Tibial nerve (tissue), 4 donors: ENCODE data around the gene SPHK1. TPM values are rescaled to one million over a fixed set of nuclear protein-coding genes. Genes with fewer than 3 reads are reported as not detected.
"Not testable (repeated sequence)": the region's sequence is repeated elsewhere in the genome, so short reads cannot be mapped to it uniquely, and the experiment has no call there.

Experiments
- DNase-seq, 2 donors: peaks; one replicate each; pipeline ENCODE4 v3.0.0-alpha.2; 2019; ENCODE audit warnings: low spot score in 2 of 2
- H3K27ac ChIP-seq, 4 donors: fragments of 200-600 bp; sonication (generic) in 3 of 4; one replicate each; pipeline ENCODE4 v1.5.1; 2017 to 2019; ENCODE audit warnings: mild to moderate bottlenecking in 1 of 4
- H3K27me3 ChIP-seq, 2 donors: fragments of 200-600 bp; sonication (generic) in 1 of 2; one replicate each; pipeline versions ENCODE4 v1.5.1 to v1.6.0; 2017 to 2019
- H3K36me3 ChIP-seq, 3 donors: fragments of 200-600 bp; sonication (generic); one replicate each; pipeline ENCODE4 v1.5.1; 2018 to 2019
- H3K4me1 ChIP-seq, 4 donors: fragments of 200-600 bp; sonication (generic) in 3 of 4; one replicate each; pipeline ENCODE4 v1.5.1; 2017 to 2019
- H3K4me3 ChIP-seq, 4 donors: fragments of 200-600 bp; sonication (generic) in 3 of 4; one replicate each; pipeline ENCODE4 v1.5.1; 2017 to 2019; ENCODE audit warnings: mild to moderate bottlenecking in 1 of 4, moderate library complexity in 1 of 4
- H3K9me3 ChIP-seq, 4 donors: fragments of 200-600 bp; sonication (generic) in 3 of 4; one replicate each; pipeline ENCODE4 v1.5.1; 2017 to 2019
- EP300 ChIP-seq, 2 donors: sonication (generic); formaldehyde crosslinking; IDR thresholded peaks; one replicate each; pipeline ENCODE4 v1.6.1; 2017; ENCODE audit warnings: antibody characterized with exemption in 2 of 2, mild to moderate bottlenecking in 1 of 2
- POLR2A ChIP-seq, 2 donors: fragments of 450-650 bp; IDR thresholded peaks; one replicate each; pipeline ENCODE4 v1.6.1; 2017; ENCODE audit warnings: antibody characterized with exemption in 2 of 2, mild to moderate bottlenecking in 2 of 2, moderate library complexity in 2 of 2
- WGBS, 2 donors: methylation state at CpG; one replicate each; pipeline ENCODE4 v1.1.5; 2018; 5-methylcytosine and 5-hydroxymethylcytosine counted together
- total RNA-seq, 4 donors: library from RNA; depleted of rRNA; stranded (reverse); fragments of >200 nt; gene quantifications; one replicate each; pipeline ENCODE4 v1.1.0, GENCODE V29; 2016
- TF ChIP-seq, protein P1 (sequence below), 5 experiments: fragments of 200-600 bp in 3 of 5; fragments of 450-650 bp in 2 of 5; sonication (generic) in 3 of 5; IDR thresholded peaks; one replicate each; pipeline ENCODE4 v1.5.1; 2016 to 2019; ENCODE audit warnings: antibody characterized with exemption in 5 of 5, mild to moderate bottlenecking in 3 of 5, moderate library complexity in 2 of 5

Gene SPHK1
- total RNA-seq, 4 donors from 2014 or later, result 16.7 to 50.1 (median 27.8) TPM

DNA sequence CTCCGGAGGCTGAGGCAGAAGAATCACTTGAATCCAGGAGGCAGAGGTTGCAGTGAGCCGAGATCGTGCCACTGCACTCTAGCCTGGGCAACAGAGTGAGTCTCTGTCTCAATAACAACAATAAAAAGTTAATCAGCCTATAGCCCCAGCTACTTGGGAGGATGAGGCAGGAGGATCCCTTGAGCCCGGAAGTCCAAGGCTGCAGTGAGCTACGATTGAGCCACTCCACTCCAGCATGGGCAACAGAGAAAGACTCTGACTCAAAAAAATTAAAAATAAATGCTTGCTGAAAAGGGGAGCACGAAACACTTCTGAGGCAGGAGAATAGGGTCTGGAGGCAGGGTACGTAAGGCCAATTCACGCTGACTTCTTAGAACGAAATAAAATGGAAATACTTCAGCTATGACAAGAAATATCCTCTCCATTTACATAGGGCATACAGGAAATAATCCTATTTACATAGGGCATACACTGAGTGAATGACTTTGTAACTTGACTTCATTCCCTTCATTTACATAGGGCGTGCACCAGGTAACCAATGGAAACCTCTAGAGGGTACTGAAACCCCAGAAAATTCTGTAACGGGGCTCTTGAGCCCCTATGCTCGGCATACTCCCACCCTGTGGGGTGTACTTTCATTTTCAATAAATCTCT is 27.5 kb upstream of the SPHK1 start:
- no peak for DNase-seq
- H3K9me3 ChIP-seq, result no peaks in the 10 kb centered on the region
- WGBS, 2 donors, result 55 to 59% methylated on average over 12 of the region's 12 CpGs
- H3K27me3 ChIP-seq, result no peaks in the 10 kb centered on the region
- no peak for TF ChIP-seq POLR2A (IDR thresholded peaks at IDR 0.05)
- H3K36me3 ChIP-seq, result no peaks in the 10 kb centered on the region
- peaks cover 0 to 43% (median 14%) of the 10 kb centered on the region in 4 donors for H3K4me1 ChIP-seq
- H3K27ac ChIP-seq, result peak overlapping the region in 3 of 4 donors; percentile 42 to 56 (median 46)
- H3K4me3 ChIP-seq, result peak overlapping the region in 1 of 4 donors; percentile 4

DNA sequence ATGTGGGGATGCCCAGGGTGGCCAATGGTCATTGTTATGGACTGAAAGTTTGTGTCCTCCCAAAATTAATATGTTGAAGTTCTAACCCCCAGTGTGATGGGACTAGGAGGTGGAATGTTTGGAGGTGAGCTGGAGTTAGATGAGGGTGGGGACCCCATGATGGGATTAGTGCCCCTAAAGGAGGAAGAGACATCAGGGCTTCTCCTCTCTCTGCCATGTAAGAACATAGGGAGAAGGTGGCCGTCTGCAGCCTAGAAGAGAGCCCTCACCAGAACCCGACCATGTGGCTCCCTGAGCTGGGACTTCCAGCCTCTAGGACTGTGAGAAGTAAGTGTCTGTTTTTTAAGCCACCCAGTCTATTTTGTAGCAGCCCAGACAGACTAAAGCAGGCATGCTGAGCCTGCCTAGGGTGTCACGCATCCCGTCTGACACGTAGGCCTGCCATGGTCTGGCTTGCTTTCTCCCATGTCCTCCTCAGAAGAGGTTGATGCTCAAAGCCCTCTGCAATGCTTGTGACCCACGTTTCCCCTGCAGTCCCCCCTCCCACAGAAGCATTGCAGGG is 26.7 kb upstream of the SPHK1 start:
- no peaks in the 10 kb centered on the region for H3K9me3 ChIP-seq
- H3K4me3 ChIP-seq, result no peak overlapping the region
- H3K4me1 ChIP-seq, result peaks cover 0 to 43% (median 18%) of the 10 kb centered on the region in 4 donors
- no peaks in the 10 kb centered on the region for H3K27me3 ChIP-seq
- TF ChIP-seq POLR2A (IDR thresholded peaks at IDR 0.05) (no peak), EP300 (IDR thresholded peaks at IDR 0.05) (no peak)
- TF ChIP-seq, protein P1, sequence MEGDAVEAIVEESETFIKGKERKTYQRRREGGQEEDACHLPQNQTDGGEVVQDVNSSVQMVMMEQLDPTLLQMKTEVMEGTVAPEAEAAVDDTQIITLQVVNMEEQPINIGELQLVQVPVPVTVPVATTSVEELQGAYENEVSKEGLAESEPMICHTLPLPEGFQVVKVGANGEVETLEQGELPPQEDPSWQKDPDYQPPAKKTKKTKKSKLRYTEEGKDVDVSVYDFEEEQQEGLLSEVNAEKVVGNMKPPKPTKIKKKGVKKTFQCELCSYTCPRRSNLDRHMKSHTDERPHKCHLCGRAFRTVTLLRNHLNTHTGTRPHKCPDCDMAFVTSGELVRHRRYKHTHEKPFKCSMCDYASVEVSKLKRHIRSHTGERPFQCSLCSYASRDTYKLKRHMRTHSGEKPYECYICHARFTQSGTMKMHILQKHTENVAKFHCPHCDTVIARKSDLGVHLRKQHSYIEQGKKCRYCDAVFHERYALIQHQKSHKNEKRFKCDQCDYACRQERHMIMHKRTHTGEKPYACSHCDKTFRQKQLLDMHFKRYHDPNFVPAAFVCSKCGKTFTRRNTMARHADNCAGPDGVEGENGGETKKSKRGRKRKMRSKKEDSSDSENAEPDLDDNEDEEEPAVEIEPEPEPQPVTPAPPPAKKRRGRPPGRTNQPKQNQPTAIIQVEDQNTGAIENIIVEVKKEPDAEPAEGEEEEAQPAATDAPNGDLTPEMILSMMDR (IDR thresholded peaks at IDR 0.05), result no peak
- DNase-seq, result no peak
- peak overlapping the region in 3 of 4 donors; percentile 42 to 56 (median 46) for H3K27ac ChIP-seq
- 83 to 88% methylated on average over 6 of the region's 6 CpGs for WGBS, 2 donors
- no peaks in the 10 kb centered on the region for H3K36me3 ChIP-seq

DNA sequence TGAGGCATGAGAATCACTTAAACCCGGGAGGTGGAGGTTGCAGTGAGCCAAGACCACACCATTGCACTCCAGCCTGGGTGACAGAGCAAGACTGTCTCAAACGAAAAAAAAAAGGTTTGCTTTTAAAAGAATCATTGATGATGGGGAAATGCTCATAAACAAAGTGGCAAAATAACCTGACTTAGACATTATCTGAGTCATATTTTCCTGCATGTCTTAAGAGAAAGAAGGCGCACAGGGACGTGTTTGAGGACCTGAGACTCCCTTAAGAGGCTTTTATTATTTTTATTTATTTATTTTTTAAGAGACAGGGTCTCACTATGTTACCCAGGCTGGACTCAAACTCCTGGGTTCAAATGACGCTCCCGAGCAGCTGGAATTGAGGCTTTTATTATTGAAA is 25.0 kb upstream of the SPHK1 start:
- WGBS, 2 donors, result 78 to 81% methylated on average over 6 of the region's 6 CpGs
- Histone ChIP-seq H3K9me3 (no peaks in the 10 kb centered on the region), H3K4me3 (no peak overlapping the region), H3K27ac (peak overlapping the region in 2 of 4 donors; percentile 78 to 84), H3K27me3 (no peaks in the 10 kb centered on the region), H3K36me3 (no peaks in the 10 kb centered on the region), H3K4me1 (peaks cover 0 to 46% (median 21%) of the 10 kb centered on the region in 4 donors)
- DNase-seq, result no peak
- TF ChIP-seq, protein P1 (IDR thresholded peaks at IDR 0.05), result no peak
- TF ChIP-seq POLR2A (IDR thresholded peaks at IDR 0.05), result no peak
- no peak for TF ChIP-seq EP300 (IDR thresholded peaks at IDR 0.05)

DNA sequence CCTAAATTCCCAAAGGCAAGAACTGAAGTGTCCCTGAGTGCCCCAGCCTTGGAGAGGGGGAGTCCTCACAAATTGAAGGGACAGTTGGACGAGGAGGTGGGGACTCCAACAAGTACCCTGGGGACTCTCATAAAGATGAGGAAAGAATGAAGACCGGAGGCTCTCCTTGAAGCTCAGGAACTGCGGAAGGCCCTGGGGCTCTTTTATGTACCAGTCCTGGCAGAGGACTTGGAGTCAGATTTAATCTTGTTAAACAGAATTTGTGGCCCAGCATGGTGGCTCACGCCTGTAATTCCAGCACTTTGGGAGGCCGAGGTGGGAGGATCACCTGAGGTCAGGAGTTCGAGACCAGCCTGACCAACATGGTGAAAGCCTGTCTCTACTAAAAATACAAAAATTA is 24.6 kb upstream of the SPHK1 start:
- H3K27ac ChIP-seq, result peak overlapping the region in 3 of 4 donors; percentile 15 to 84 (median 78)
- H3K4me3 ChIP-seq, H3K9me3 ChIP-seq, DNase-seq, H3K27me3 ChIP-seq, H3K36me3 ChIP-seq: not testable (repeated sequence)
- peaks cover 0 to 42% (median 19%) of the 10 kb centered on the region in 4 donors for H3K4me1 ChIP-seq
- 87 to 88% methylated on average over 6 of the region's 6 CpGs for WGBS, 2 donors

DNA sequence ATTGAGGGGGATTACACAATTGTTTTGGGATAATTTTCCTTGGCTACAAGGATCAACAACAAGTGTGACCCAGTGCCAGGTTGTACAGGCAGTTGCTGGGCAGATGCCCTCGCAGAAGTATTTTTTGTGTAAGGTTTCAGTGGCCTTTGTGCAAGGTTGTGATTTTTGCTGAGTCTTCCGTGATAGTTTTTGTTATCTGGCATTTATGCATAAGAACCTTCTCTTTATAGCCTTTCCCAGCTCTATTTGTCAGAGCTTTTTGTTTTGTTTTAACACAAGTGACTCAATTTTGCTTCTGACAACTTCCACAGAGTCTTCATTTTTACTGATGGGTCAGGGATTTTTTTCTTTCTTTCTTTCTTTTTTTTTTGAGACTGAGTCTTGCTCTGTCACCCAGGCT is 23.9 kb upstream of the SPHK1 start:
- DNase-seq, result no peak
- WGBS, 2 donors, result 47 to 55% methylated on average over 2 of the region's 2 CpGs
- TF ChIP-seq EP300 (IDR thresholded peaks at IDR 0.05), result no peak
- TF ChIP-seq, protein P1 (IDR thresholded peaks at IDR 0.05), result no peak
- TF ChIP-seq POLR2A (IDR thresholded peaks at IDR 0.05), result no peak
- H3K27me3 ChIP-seq, result no peaks in the 10 kb centered on the region
- H3K4me1 ChIP-seq, result peaks cover 0 to 41% (median 19%) of the 10 kb centered on the region in 4 donors
- H3K4me3 ChIP-seq, result no peak overlapping the region
- no peaks in the 10 kb centered on the region for H3K36me3 ChIP-seq
- H3K9me3 ChIP-seq, result no peaks in the 10 kb centered on the region
- peak overlapping the region in 3 of 4 donors; percentile 15 to 84 (median 78) for H3K27ac ChIP-seq

DNA sequence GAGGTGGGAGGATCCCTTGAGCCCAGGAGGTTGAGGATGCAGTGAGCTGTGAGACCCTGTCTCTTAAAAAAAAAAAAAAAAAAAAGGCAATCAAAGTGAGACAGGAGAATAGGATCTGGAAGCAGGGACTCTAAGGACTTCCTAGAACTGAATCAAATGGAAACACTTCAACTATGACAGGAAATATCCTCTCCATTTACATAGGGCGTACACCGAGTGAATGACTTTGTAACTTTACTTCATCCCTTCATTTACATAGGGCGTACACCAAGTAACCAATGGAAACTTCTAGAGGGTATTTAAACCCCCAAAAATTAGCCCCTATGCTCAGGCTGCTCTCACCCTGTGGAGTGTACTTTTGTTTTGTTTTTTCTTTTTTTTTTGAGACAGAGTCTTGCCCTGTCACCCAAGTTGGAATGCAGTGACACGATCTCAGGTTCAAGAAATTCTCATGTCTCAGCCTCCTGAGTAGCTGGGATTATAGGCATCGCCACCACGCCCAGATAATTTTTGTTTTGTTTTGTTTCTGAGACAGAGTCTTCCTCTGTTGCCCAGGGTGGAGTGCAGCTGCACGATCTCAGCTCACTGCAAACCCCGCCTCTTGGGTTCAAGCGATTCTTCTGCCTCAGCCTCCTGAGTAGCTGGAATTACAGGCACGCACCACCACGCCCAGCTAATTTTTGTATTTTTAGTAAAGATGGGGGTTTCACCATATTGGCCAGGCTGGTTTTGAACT is 21.1 kb upstream of the SPHK1 start:
- Histone ChIP-seq H3K27ac (peak overlapping the region in 3 of 4 donors; percentile 66 to 84 (median 78)), H3K36me3 (no peaks in the 10 kb centered on the region), H3K4me1 (peaks cover 0 to 37% (median 19%) of the 10 kb centered on the region in 4 donors), H3K4me3 (no peak overlapping the region), H3K27me3 (no peaks in the 10 kb centered on the region), H3K9me3 (no peaks in the 10 kb centered on the region)
- no peak for DNase-seq
- TF ChIP-seq EP300 (IDR thresholded peaks at IDR 0.05), result no peak
- TF ChIP-seq, protein P1 (IDR thresholded peaks at IDR 0.05), result no peak
- TF ChIP-seq POLR2A (IDR thresholded peaks at IDR 0.05), result no peak
- WGBS, 2 donors, result 74 to 83% methylated on average over 11 of the region's 11 CpGs
